ENCODE measurements around the gene HSF4.

- TF ChIP-seq CTCF (IDR thresholded peaks at IDR 0.05; ENCODE audit: poor library complexity) (peak; percentile 60), EZH2 (IDR thresholded peaks at IDR 0.05; ENCODE audit: borderline replicate concordance) (no peak)
Measured at GRCh38 chr16:67169642-67170167, 5.2 kb downstream of the HSF4 start.

Data from hepatocyte (in vitro differentiated cells).